Endodermal cell (in vitro differentiated cells): ENCODE measurements around the gene MEF2B. TPM values are rescaled to one million over a fixed set of nuclear protein-coding genes. Genes with fewer than 3 reads are reported as not detected.

Experiments
- DNase-seq: peaks from one replicate; pipeline ENCODE4 v3.0.0-alpha.2; 2017
- H3K27ac ChIP-seq: 2 replicates; pipeline ENCODE4 v1.5.1; 2013; ENCODE audit warnings: mild to moderate bottlenecking, low read depth, low read length, moderate library complexity
- H3K27me3 ChIP-seq: 2 replicates; pipeline ENCODE4 v1.6.1; 2013; ENCODE audit warnings: mild to moderate bottlenecking, low read length, moderate library complexity; ENCODE audit not compliant: insufficient read depth, control insufficient read depth, poor library complexity, severe bottlenecking
- H3K36me3 ChIP-seq: 2 replicates; pipeline ENCODE4 v1.7.0; 2013; ENCODE audit warnings: mild to moderate bottlenecking, low read length, moderate library complexity; ENCODE audit not compliant: control insufficient read depth, insufficient read depth
- H3K4me1 ChIP-seq: one replicate; pipeline ENCODE4 v1.7.0; 2013; ENCODE audit warnings: low read length; ENCODE audit not compliant: control insufficient read depth, insufficient read depth
- H3K4me3 ChIP-seq: 2 replicates; pipeline ENCODE4 v1.5.1; 2013; ENCODE audit warnings: mild to moderate bottlenecking, low read length, moderate library complexity
- H3K9ac ChIP-seq: 2 replicates; pipeline ENCODE4 v1.6.1; 2013; ENCODE audit warnings: mild to moderate bottlenecking, low read length, moderate library complexity; ENCODE audit not compliant: poor library complexity, severe bottlenecking; ENCODE audit errors: extremely low read depth
- H3K9me3 ChIP-seq: 2 replicates; pipeline ENCODE4 v1.6.1; 2013; ENCODE audit warnings: mild to moderate bottlenecking, low read length, moderate library complexity; ENCODE audit not compliant: control insufficient read depth
- H3K27ac Mint-ChIP-seq: 2 replicates; pipeline ENCODE4 v1.8.0; 2020; ENCODE audit warnings: mixed read lengths
- H3K27me3 Mint-ChIP-seq: 2 replicates; pipeline ENCODE4 v1.8.0; 2021; ENCODE audit warnings: mild to moderate bottlenecking, mixed read lengths; ENCODE audit not compliant: insufficient read depth
- H3K36me3 Mint-ChIP-seq: 2 replicates; pipeline ENCODE4 v1.8.0; 2020; ENCODE audit warnings: low read depth, mixed read lengths
- H3K4me1 Mint-ChIP-seq: 2 replicates; pipeline ENCODE4 v1.8.0; 2020; ENCODE audit warnings: mixed read lengths
- H3K4me3 Mint-ChIP-seq: 2 replicates; pipeline ENCODE4 v1.8.0; 2020; ENCODE audit warnings: mild to moderate bottlenecking, moderate library complexity, mixed read lengths
- H3K9me3 Mint-ChIP-seq: 2 replicates; pipeline ENCODE4 v1.8.0; 2020; ENCODE audit warnings: mild to moderate bottlenecking, mixed read lengths
- CTCF ChIP-seq: fragments of 200-600 bp; sonication (generic); conservative IDR thresholded peaks from 2 replicates; pipeline ENCODE4 v1.5.0; 2021; ENCODE audit warnings: antibody characterized with exemption, mild to moderate bottlenecking
- WGBS, 2 experiments: methylation state at CpG; one replicate each; pipeline versions ENCODE4 v1.1.5 to v1.1.7; 2013; ENCODE audit warnings: missing lambda C conversion rate in 2 of 2, mixed read lengths in 1 of 2; ENCODE audit not compliant: insufficient coverage in 1 of 2, insufficient read length in 1 of 2; 5-methylcytosine and 5-hydroxymethylcytosine counted together
- total RNA-seq, 2 donors: library from RNA; stranded (reverse); fragmentation: NEBNext Ultra II Directional in 1 of 2; extraction: Animal tissue kit (Norgen Biotek cat#: 25700) in 1 of 2; gene quantifications; 2 replicates in 1 of 2; 3 replicates in 1 of 2; pipeline ENCODE4 v1.2.1, GENCODE V29; 2021

The MEF2B gene
- total RNA-seq, 2 donors from 2014 or later = 1.2 to 1.6 TPM

- no peaks in the 10 kb centered on the region for H3K4me1 Mint-ChIP-seq
These were observed 14.4 kb downstream of the MEF2B start for GRCh38 chr19:19155495-19156219.

DNA sequence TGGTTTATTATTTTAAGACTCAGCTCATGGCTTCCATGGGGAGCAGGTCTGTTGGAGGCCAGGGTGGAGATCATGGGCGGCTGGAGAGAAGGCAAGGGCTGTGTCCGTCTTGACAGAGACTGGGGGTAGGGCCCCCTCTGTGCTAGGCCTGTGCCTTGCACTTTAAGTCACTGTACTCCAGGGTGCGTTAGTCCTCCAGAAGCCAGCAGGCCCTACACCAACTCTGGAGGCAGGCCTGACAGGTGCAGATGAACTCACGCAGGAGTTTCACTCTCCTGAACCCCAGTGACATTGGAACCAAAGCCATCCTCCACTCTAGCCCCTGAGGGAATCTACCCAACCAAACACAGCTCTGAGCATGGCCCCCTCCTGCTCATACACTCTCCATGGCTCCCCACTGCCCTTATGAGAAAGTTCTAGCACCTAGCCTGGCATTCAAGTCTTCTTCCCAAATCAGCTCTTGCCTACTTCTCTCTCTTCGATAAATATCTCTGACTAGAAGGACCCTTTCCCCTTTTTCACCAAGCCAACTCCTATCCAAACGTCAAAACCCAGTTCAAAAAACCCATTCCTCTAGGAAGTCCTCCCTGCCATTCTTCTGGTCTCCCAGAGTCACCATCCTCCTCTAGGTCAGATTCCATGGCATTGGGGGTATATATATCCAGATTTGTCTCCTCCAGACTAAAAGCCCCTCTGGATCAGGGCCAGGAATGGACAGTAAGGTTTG lies 15.1 kb downstream of the MEF2B start:
- no peaks in the 10 kb centered on the region for H3K9me3 ChIP-seq
- no peak overlapping the region for H3K4me3 Mint-ChIP-seq
- no peaks in the 10 kb centered on the region for H3K4me1 ChIP-seq
- no peak overlapping the region for H3K4me3 ChIP-seq
- DNase-seq = no peak
- H3K27me3 ChIP-seq = no peaks in the 10 kb centered on the region
- no peak overlapping the region for H3K9ac ChIP-seq
- no peak for TF ChIP-seq CTCF
- H3K27ac Mint-ChIP-seq = no peak overlapping the region
- no peaks in the 10 kb centered on the region for H3K36me3 ChIP-seq
- peaks cover 17% of the 10 kb centered on the region for H3K27me3 Mint-ChIP-seq
- 87 to 94% methylated on average over 5 to 6 of the region's 6 CpGs for WGBS, 2 experiments
- no peaks in the 10 kb centered on the region for H3K4me1 Mint-ChIP-seq
- H3K9me3 Mint-ChIP-seq = peaks cover 6% of the 10 kb centered on the region
- no peak overlapping the region for H3K27ac ChIP-seq
- peaks cover 10% of the 10 kb centered on the region for H3K36me3 Mint-ChIP-seq

More at GRCh38 chr19:19155495-19156219, 14.4 kb downstream of the MEF2B start:
- no peaks in the 10 kb centered on the region for H3K36me3 ChIP-seq
- H3K4me3 ChIP-seq = no peak overlapping the region
- peaks cover 17% of the 10 kb centered on the region for H3K27me3 Mint-ChIP-seq
- no peak overlapping the region for H3K27ac ChIP-seq
- H3K4me3 Mint-ChIP-seq = no peak overlapping the region
- H3K27me3 ChIP-seq = no peaks in the 10 kb centered on the region
- no peak overlapping the region for H3K9ac ChIP-seq
- no peak for DNase-seq
- peaks cover 10% of the 10 kb centered on the region for H3K36me3 Mint-ChIP-seq
- 92 to 97% methylated on average over 5 to 9 of the region's 10 CpGs for WGBS, 2 experiments
- H3K4me1 ChIP-seq = no peaks in the 10 kb centered on the region
- no peak for TF ChIP-seq CTCF
- H3K27ac Mint-ChIP-seq = no peak overlapping the region
- H3K9me3 Mint-ChIP-seq = peaks cover 6% of the 10 kb centered on the region
- H3K9me3 ChIP-seq = no peaks in the 10 kb centered on the region

GRCh38 chr19:19152668-19153384 lies 17.2 kb downstream of the MEF2B start:
- no peaks in the 10 kb centered on the region for H3K4me1 ChIP-seq
- Mint-ChIP-seq H3K9me3 (peaks cover 6% of the 10 kb centered on the region), H3K27ac (no peak overlapping the region), H3K27me3 (peaks cover 15% of the 10 kb centered on the region), H3K4me1 (no peaks in the 10 kb centered on the region), H3K36me3 (peaks cover 10% of the 10 kb centered on the region), H3K4me3 (no peak overlapping the region)
- no peak overlapping the region for H3K27ac ChIP-seq
- 86 to 87% methylated on average over 3 to 12 of the region's 13 CpGs for whole genome bisulfite sequencing, 2 experiments
- no peaks in the 10 kb centered on the region for H3K9me3 ChIP-seq
- H3K27me3 ChIP-seq = no peaks in the 10 kb centered on the region
- no peak overlapping the region for H3K4me3 ChIP-seq
- H3K36me3 ChIP-seq = no peaks in the 10 kb centered on the region
- TF ChIP-seq CTCF = no peak
- no peak for DNase-seq
- H3K9ac ChIP-seq = no peak overlapping the region
